IPS-NIHi7 (cell line): Measurements from ENCODE around the gene RTBDN.
"Not testable (repeated sequence)": the region's sequence is repeated elsewhere in the genome, so short reads cannot be mapped to it uniquely, and the experiment has no call there.

ENCODE experiments used
- DNase-seq: peaks from one replicate; pipeline ENCODE4 v3.0.0; 2012; ENCODE audit warnings: mixed read lengths; ENCODE audit errors: extremely low spot score

RTBDN gene

GRCh38 chr19:12825254-12826131 is 8.9 kb downstream of the RTBDN start:
- peak; percentile 95 for DNase-seq

GRCh38 chr19:12821761-12822160 is 12.6 kb downstream of the RTBDN start:
- DNase-seq, result no peak

- not testable (repeated sequence) for DNase-seq
Measured at GRCh38 chr19:12817810-12818209, 16.6 kb downstream of the RTBDN start.

- not testable (repeated sequence) for DNase-seq
Measured at GRCh38 chr19:12817188-12817587, 17.2 kb downstream of the RTBDN start.

- DNase-seq, result no peak
Measured at GRCh38 chr19:12815088-12815487, 19.3 kb downstream of the RTBDN start.

- DNase-seq, result peak; percentile 96
Measured at GRCh38 chr19:12806242-12807081, 27.9 kb downstream of the RTBDN start, which contains the start of gene RNASEH2A. Gene RNASEH2A, plus strand, starts transcription at chr19:12806584. Its CDS starts 90 bp downstream, at chr19:12806674.

GRCh38 chr19:12804051-12804450 is 30.3 kb downstream of the RTBDN start:
- no peak for DNase-seq

GRCh38 chr19:12802267-12803106 is 31.9 kb downstream of the RTBDN start:
- no peak for DNase-seq

- peak; percentile 72 for DNase-seq
Measured at GRCh38 chr19:12801466-12802266, 32.7 kb downstream of the RTBDN start, which contains the start of the genes PRDX2 and THSD8. Gene PRDX2, minus strand, starts transcription at chr19:12801800. Its CDS starts 539 bp downstream, at chr19:12801261. Gene THSD8, plus strand, starts transcription at chr19:12802069. Its CDS starts 3 bp downstream, at chr19:12802072.

GRCh38 chr19:12800923-12801465 is 33.4 kb downstream of the RTBDN start:
- DNase-seq, result no peak

- no peak for DNase-seq
Measured at GRCh38 chr19:12800466-12800770, 34.0 kb downstream of the RTBDN start.

- DNase-seq, result no peak
Measured at GRCh38 chr19:12799742-12800465, 34.5 kb downstream of the RTBDN start.

GRCh38 chr19:12797607-12798006 is 36.8 kb downstream of the RTBDN start:
- not testable (repeated sequence) for DNase-seq

GRCh38 chr19:12797141-12797587 is 37.2 kb downstream of the RTBDN start:
- DNase-seq, result no peak

- peak; percentile 75 for DNase-seq
Measured at GRCh38 chr19:12796146-12797071, 38.0 kb downstream of the RTBDN start.

GRCh38 chr19:12794971-12795381 is 39.4 kb downstream of the RTBDN start:
- no peak for DNase-seq

GRCh38 chr19:12794196-12794941 is 40.0 kb downstream of the RTBDN start:
- DNase-seq, result no peak
